GM21381 (cell line): Measurements from ENCODE around the gene TMEM222.

ENCODE experiments used
- ATAC-seq: cut with Tn5 transposase; IDR thresholded peaks from one replicate; pipeline ENCODE4 v1.9.1; 2021; ENCODE audit warnings: mild to moderate bottlenecking, moderate library complexity; ENCODE audit not compliant: unreplicated experiment

The TMEM222 gene

GRCh38 chr1:27306071-27306470 is 15.9 kb upstream of the TMEM222 start:
- ATAC-seq = no peak

GRCh38 chr1:27306892-27307761 is 14.8 kb upstream of the TMEM222 start:
- no peak for ATAC-seq

- ATAC-seq = no peak
Measured at GRCh38 chr1:27307874-27308598, 13.9 kb upstream of the TMEM222 start.

GRCh38 chr1:27314169-27314568 is 7.8 kb upstream of the TMEM222 start:
- no peak for ATAC-seq

- no peak for ATAC-seq
Measured at GRCh38 chr1:27314737-27315136, 7.2 kb upstream of the TMEM222 start.

GRCh38 chr1:27316860-27317259 is 5.1 kb upstream of the TMEM222 start:
- ATAC-seq = no peak

GRCh38 chr1:27318136-27318535 is 3.8 kb upstream of the TMEM222 start:
- ATAC-seq = no peak

- ATAC-seq = no peak
Measured at GRCh38 chr1:27318596-27318995, 3.4 kb upstream of the TMEM222 start.

GRCh38 chr1:27322569-27323240 is 742 bp downstream of the TMEM222 start:
- no peak for ATAC-seq

GRCh38 chr1:27325286-27325685 is 3.3 kb downstream of the TMEM222 start:
- ATAC-seq = no peak

- ATAC-seq = no peak
Measured at GRCh38 chr1:27327964-27328363, 6.0 kb downstream of the TMEM222 start.

- ATAC-seq = no peak
Measured at GRCh38 chr1:27330786-27331185, 8.8 kb downstream of the TMEM222 start.

GRCh38 chr1:27331426-27331825 is 9.5 kb downstream of the TMEM222 start:
- ATAC-seq = no peak

- no peak for ATAC-seq
Measured at GRCh38 chr1:27331922-27332321, 10.0 kb downstream of the TMEM222 start.

GRCh38 chr1:27332536-27333281 is 10.7 kb downstream of the TMEM222 start:
- no peak for ATAC-seq

GRCh38 chr1:27333717-27334279 is 11.8 kb downstream of the TMEM222 start:
- ATAC-seq = no peak

GRCh38 chr1:27335506-27336422 is 13.8 kb downstream of the TMEM222 start:
- ATAC-seq = no peak

GRCh38 chr1:27336756-27337155 is 14.8 kb downstream of the TMEM222 start:
- ATAC-seq = no peak

- ATAC-seq = no peak
Measured at GRCh38 chr1:27338751-27339150, 16.8 kb downstream of the TMEM222 start.

- no peak for ATAC-seq
Measured at GRCh38 chr1:27339213-27339612, 17.2 kb downstream of the TMEM222 start.
